ENCODE measurements around the gene CST11. TPM values are rescaled to one million over a fixed set of nuclear protein-coding genes. Genes with fewer than 3 reads are reported as not detected.
A peak's percentile ranks its signal among the peaks of the same experiment; 100 is the strongest.

CST11 gene
- total and polyA plus RNA-seq, 9 of the 15 experiments (the other 6 are each of a cell fraction or from before 2014, with no cell fraction given), result not detected

DNA sequence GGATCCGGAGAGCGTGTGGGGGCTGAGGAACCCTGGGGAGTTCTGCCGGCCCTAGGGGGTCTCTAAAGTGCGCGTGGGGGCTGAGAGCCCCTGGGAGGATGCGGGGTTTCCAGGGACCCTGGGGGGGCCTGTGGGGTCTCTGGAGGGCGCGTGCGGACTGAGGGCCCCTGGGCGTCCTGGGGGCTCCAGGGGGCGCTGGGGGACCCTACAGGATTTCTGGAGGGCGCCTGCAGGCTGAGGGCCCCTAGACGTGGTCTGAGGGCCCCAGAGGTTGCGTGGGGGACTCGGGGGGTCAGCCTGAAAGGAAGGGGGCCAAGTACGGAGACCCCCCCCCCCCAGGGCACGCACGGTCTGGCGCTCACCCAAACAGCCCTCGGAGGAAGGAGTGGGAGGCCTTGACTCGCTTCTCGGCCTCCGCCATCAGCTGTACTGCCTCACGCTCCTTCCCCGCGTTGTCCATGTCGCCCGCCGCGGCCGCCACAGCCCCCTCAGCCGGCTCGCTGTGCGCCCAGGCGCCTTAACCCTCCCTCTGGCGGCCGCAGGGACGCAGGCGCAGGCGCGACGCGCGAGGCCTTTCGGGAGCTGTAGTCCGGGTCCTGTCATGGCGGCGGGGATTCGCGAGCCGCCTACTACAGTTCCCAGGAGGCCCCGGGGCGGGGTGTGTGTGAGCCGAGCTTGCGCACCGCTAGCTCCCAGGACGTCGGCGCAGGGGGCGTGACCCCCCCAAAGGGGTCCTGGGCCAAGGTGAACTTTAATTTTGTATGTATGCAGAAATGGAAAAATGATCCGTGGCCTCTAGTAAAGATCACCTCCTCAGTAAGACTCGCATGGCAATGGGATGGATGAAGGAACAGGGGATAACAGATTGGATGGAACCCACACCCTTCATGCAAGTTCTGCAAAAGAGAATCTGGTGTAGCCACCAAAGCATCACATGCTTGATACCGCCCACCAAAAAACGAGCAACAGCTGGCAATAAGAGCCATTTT, 31.4 kb downstream of the CST11 start, which contains the start of gene NAPB (continued):
- TF ChIP-seq POLR2AphosphoS5 (IDR thresholded peaks at IDR 0.05; ENCODE audit: control insufficient read depth, insufficient read depth, low read depth, low read length) (peak; percentile 61), ZBTB17 (CRISPR knock-in tag; IDR thresholded peaks at IDR 0.05) (no peak), BHLHE40 (IDR thresholded peaks at IDR 0.05; ENCODE audit: low read length) (0 out of 2 replicates have a peak, but pooled peaks have one; percentile 19), STAT5A (IDR thresholded peaks at IDR 0.05; ENCODE audit: borderline replicate concordance, low read length) (no peak), PRPF4 (IDR thresholded peaks at IDR 0.05; ENCODE audit: insufficient read depth, low read depth, low read length, poor library complexity, severe bottlenecking) (no peak), SMARCC2 (IDR thresholded peaks at IDR 0.05; ENCODE audit: low read depth) (no peak), TGIF2 (CRISPR knock-in tag; IDR thresholded peaks at IDR 0.05) (no peak), JUN (IDR thresholded peaks at IDR 0.05; ENCODE audit: borderline replicate concordance, low read depth, low read length) (no peak), JUN (CRISPR knock-in tag; IDR thresholded peaks at IDR 0.05; ENCODE audit: borderline replicate concordance) (no peak), FOXK1 (CRISPR knock-in tag; IDR thresholded peaks at IDR 0.05; ENCODE audit: borderline replicate concordance) (peak; percentile 43; the same call in 1 of the 2 replicates), CREB1 (IDR thresholded peaks at IDR 0.05) (peak; percentile 68; the same call in 1 of the 2 replicates), CREB1 (CRISPR knock-in tag; IDR thresholded peaks at IDR 0.05) (peak; percentile 71; the same call in 1 of the 2 replicates), MEF2D (tag; conservative IDR thresholded peaks at IDR 0.05; ENCODE audit: low read depth) (no peak), MXI1 (IDR thresholded peaks at IDR 0.05; ENCODE audit: low read depth, low read length) (no peak), ZNF165 (CRISPR knock-in tag; IDR thresholded peaks at IDR 0.05; ENCODE audit: borderline replicate concordance) (no peak)
- TF ChIP-seq, protein P1, sequence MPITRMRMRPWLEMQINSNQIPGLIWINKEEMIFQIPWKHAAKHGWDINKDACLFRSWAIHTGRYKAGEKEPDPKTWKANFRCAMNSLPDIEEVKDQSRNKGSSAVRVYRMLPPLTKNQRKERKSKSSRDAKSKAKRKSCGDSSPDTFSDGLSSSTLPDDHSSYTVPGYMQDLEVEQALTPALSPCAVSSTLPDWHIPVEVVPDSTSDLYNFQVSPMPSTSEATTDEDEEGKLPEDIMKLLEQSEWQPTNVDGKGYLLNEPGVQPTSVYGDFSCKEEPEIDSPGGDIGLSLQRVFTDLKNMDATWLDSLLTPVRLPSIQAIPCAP (CRISPR knock-in tag; IDR thresholded peaks at IDR 0.05; ENCODE audit: borderline replicate concordance), result no peak
- TF ChIP-seq, protein P2, sequence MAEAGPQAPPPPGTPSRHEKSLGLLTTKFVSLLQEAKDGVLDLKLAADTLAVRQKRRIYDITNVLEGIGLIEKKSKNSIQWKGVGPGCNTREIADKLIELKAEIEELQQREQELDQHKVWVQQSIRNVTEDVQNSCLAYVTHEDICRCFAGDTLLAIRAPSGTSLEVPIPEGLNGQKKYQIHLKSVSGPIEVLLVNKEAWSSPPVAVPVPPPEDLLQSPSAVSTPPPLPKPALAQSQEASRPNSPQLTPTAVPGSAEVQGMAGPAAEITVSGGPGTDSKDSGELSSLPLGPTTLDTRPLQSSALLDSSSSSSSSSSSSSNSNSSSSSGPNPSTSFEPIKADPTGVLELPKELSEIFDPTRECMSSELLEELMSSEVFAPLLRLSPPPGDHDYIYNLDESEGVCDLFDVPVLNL (CRISPR knock-in tag; IDR thresholded peaks at IDR 0.05; ENCODE audit: low read depth), result no peak
- TF ChIP-seq, protein P3, sequence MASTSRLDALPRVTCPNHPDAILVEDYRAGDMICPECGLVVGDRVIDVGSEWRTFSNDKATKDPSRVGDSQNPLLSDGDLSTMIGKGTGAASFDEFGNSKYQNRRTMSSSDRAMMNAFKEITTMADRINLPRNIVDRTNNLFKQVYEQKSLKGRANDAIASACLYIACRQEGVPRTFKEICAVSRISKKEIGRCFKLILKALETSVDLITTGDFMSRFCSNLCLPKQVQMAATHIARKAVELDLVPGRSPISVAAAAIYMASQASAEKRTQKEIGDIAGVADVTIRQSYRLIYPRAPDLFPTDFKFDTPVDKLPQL (IDR thresholded peaks at IDR 0.05; ENCODE audit: extremely low read depth, insufficient read length), result no peak
- TF ChIP-seq, protein P4, sequence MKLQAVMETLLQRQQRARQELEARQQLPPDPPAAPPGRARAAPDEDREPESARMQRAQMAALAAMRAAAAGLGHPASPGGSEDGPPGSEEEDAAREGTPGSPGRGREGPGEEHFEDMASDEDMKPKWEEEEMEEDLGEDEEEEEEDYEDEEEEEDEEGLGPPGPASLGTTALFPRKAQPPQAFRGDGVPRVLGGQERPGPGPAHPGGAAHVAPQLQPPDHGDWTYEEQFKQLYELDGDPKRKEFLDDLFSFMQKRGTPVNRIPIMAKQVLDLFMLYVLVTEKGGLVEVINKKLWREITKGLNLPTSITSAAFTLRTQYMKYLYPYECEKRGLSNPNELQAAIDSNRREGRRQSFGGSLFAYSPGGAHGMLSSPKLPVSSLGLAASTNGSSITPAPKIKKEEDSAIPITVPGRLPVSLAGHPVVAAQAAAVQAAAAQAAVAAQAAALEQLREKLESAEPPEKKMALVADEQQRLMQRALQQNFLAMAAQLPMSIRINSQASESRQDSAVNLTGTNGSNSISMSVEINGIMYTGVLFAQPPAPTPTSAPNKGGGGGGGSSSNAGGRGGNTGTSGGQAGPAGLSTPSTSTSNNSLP (IDR thresholded peaks at IDR 0.05; ENCODE audit: borderline replicate concordance, low read depth, low read length), result no peak
- TF ChIP-seq, protein P5, sequence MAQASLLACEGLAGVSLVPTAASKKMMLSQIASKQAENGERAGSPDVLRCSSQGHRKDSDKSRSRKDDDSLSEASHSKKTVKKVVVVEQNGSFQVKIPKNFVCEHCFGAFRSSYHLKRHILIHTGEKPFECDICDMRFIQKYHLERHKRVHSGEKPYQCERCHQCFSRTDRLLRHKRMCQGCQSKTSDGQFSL (CRISPR knock-in tag; IDR thresholded peaks at IDR 0.05), result no peak
- TF ChIP-seq, protein P5 (tag; IDR thresholded peaks at IDR 0.05), result peak in 1 of 2 experiments; percentile 47; a peak in 1 of 4 replicates
